HEK293 (cell line): ENCODE measurements around the gene CCDC24.

ENCODE experiments used
- CTCF ChIA-PET: fragments of 350-600 bp; formaldehyde crosslinking; extraction: SDS; loops from one replicate; lab custom pipeline; 2021; ENCODE audit warnings: antibody characterized with exemption; lab: Yijun Ruan, JAX
- POLR2A ChIA-PET: fragments of 300-600 bp; formaldehyde crosslinking; extraction: SDS; loops from one replicate; lab custom pipeline; 2020; ENCODE audit warnings: antibody characterized with exemption, inconsistent platforms; lab: Yijun Ruan, JAX
- H3K27ac ChIP-seq: fragments of 200-500 bp; sonication (Bioruptor generic); 2 replicates; pipeline ENCODE4 v1.5.1; 2014; ENCODE audit warnings: low read depth, low read length, control low read depth, inconsistent platforms; ENCODE audit errors: extremely low read depth
- H3K36me3 ChIP-seq, 2 experiments: fragments of 200-500 bp in 1 of 2; sonication (Bioruptor generic) in 1 of 2; 1 replicate in 1 of 2; 2 replicates in 1 of 2; pipeline ENCODE4 v1.5.1; 2014 to 2017; ENCODE audit warnings: inconsistent platforms in 2 of 2, low read length in 2 of 2; ENCODE audit not compliant: control insufficient read depth in 2 of 2, insufficient read depth in 1 of 2
- H3K4me1 ChIP-seq: fragments of 200-500 bp; sonication (Bioruptor generic); 2 replicates; pipeline ENCODE4 v1.5.1; 2014; ENCODE audit warnings: mild to moderate bottlenecking, low read length, inconsistent platforms; ENCODE audit not compliant: control insufficient read depth, insufficient read depth
- H3K4me3 ChIP-seq: 2 replicates; pipeline ENCODE4 v1.5.1; 2011; ENCODE audit warnings: low read depth, mild to moderate bottlenecking, control low read depth, low read length, moderate library complexity
- H3K9me3 ChIP-seq: fragments of 200-500 bp; sonication (Bioruptor generic); 2 replicates; pipeline ENCODE4 v1.5.1; 2014; ENCODE audit warnings: low read depth, low read length, inconsistent platforms; ENCODE audit not compliant: control insufficient read depth, insufficient read depth
- PATZ1 ChIP-seq: fragments of 450-650 bp; formaldehyde crosslinking; IDR thresholded peaks from 2 replicates; pipeline ENCODE4 v1.5.1; 2016; ENCODE audit warnings: missing biosample characterization, missing genetic modification characterization
- SCRT2 ChIP-seq: fragments of 450-650 bp; formaldehyde crosslinking; IDR thresholded peaks from 2 replicates; pipeline ENCODE4 v1.5.1; 2016; ENCODE audit warnings: missing biosample characterization, missing genetic modification characterization
- SP3 ChIP-seq: fragments of 450-650 bp; formaldehyde crosslinking; IDR thresholded peaks from 2 replicates; pipeline ENCODE4 v1.5.1; 2016; ENCODE audit warnings: missing biosample characterization, missing genetic modification characterization
- YY2 ChIP-seq: fragments of 450-650 bp; formaldehyde crosslinking; IDR thresholded peaks from 2 replicates; pipeline ENCODE4 v1.5.1; 2016; ENCODE audit warnings: missing biosample characterization, missing genetic modification characterization
- ZBTB20 ChIP-seq: fragments of 450-650 bp; formaldehyde crosslinking; IDR thresholded peaks from 2 replicates; pipeline ENCODE4 v1.5.1; 2016; ENCODE audit warnings: missing biosample characterization, missing genetic modification characterization
- ZBTB48 ChIP-seq: fragments of 450-650 bp; formaldehyde crosslinking; IDR thresholded peaks from 2 replicates; pipeline ENCODE4 v1.5.1; 2016; ENCODE audit warnings: missing biosample characterization, missing genetic modification characterization
- ZFHX2 ChIP-seq: fragments of 450-650 bp; formaldehyde crosslinking; conservative IDR thresholded peaks from 2 replicates; pipeline ENCODE4 v1.5.1; 2016; ENCODE audit warnings: missing biosample characterization, missing genetic modification characterization
- ZNF16 ChIP-seq: fragments of 450-650 bp; formaldehyde crosslinking; IDR thresholded peaks from 2 replicates; pipeline ENCODE4 v1.5.1; 2016; ENCODE audit warnings: low read depth, missing biosample characterization, missing genetic modification characterization
- ZNF292 ChIP-seq: fragments of 450-650 bp; formaldehyde crosslinking; IDR thresholded peaks from 2 replicates; pipeline ENCODE4 v1.5.1; 2016; ENCODE audit warnings: low read depth, missing biosample characterization, missing genetic modification characterization, borderline replicate concordance
- ZNF366 ChIP-seq: fragments of 450-650 bp; formaldehyde crosslinking; conservative IDR thresholded peaks from 2 replicates; pipeline ENCODE4 v1.5.1; 2016; ENCODE audit warnings: missing biosample characterization, missing genetic modification characterization
- ZNF398 ChIP-seq: fragments of 450-650 bp; formaldehyde crosslinking; IDR thresholded peaks from 2 replicates; pipeline ENCODE4 v1.5.1; 2017; ENCODE audit warnings: missing biosample characterization, missing genetic modification characterization
- ZNF549 ChIP-seq: fragments of 450-650 bp; IDR thresholded peaks from 2 replicates; pipeline ENCODE4 v1.5.1; 2018; ENCODE audit warnings: missing biosample characterization, missing genetic modification characterization, mild to moderate bottlenecking, inconsistent platforms, moderate library complexity
- ZNF670 ChIP-seq: fragments of 450-650 bp; formaldehyde crosslinking; IDR thresholded peaks from 2 replicates; pipeline ENCODE4 v1.5.1; 2016; ENCODE audit warnings: missing biosample characterization, missing genetic modification characterization, low read depth
- ZNF791 ChIP-seq: fragments of 450-650 bp; formaldehyde crosslinking; IDR thresholded peaks from 2 replicates; pipeline ENCODE4 v1.5.1; 2016; ENCODE audit warnings: missing biosample characterization, missing genetic modification characterization
- TF ChIP-seq, protein P1 (sequence below): fragments of 450-650 bp; formaldehyde crosslinking; IDR thresholded peaks from 2 replicates; pipeline ENCODE4 v1.5.1; 2017; ENCODE audit warnings: missing biosample characterization, missing genetic modification characterization
- TF ChIP-seq, protein P2 (sequence below): fragments of 450-650 bp; formaldehyde crosslinking; IDR thresholded peaks from 2 replicates; pipeline ENCODE4; 2016; ENCODE audit warnings: missing biosample characterization, missing genetic modification characterization
- TF ChIP-seq, protein P3 (sequence below): fragments of 450-650 bp; formaldehyde crosslinking; IDR thresholded peaks from 2 replicates; pipeline ENCODE4 v1.5.1; 2017; ENCODE audit warnings: missing biosample characterization, missing genetic modification characterization
- TF ChIP-seq, protein P4 (sequence below): fragments of 450-650 bp; formaldehyde crosslinking; IDR thresholded peaks from 2 replicates; pipeline ENCODE4 v1.5.1; 2016; ENCODE audit warnings: missing biosample characterization, missing genetic modification characterization
- TF ChIP-seq, protein P5 (sequence below): fragments of 450-650 bp; formaldehyde crosslinking; IDR thresholded peaks from 2 replicates; pipeline ENCODE4 v1.5.1; 2017; ENCODE audit warnings: missing biosample characterization, mild to moderate bottlenecking, missing genetic modification characterization, moderate library complexity

Gene CCDC24

DNA sequence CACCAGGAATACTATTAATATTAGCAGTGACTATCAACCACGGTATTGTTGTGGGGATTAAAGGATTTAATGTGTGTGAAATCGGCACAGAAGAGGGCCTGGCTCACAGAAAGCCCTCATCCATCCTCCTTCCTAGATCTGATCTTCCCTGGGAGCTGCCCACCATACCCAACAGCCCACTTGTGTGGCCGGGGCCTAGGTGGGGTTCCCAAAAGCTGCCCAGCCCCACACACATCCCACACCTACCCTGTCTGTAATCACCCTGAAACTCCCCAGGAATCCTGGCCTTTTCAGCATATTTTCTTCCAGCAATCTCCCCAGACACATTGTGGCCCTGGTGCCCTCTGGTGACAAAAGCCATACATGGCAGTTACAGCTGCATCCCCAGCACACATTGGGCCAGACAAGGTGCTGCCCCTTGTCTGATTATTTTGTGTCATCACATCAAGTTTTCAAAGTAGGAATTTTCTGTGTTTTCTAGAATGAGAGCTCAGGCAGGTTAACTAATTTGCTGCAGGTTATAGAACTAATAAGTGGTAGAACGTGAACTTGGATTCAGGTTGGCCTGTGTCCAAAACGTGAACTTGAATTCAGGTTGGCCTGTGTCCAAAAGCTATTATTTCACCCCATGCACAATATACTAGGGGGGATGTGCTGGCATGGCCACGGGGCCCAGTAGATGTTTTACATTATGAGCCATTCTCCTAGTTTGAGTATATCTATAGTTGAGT is 45.2 kb downstream of the CCDC24 start (continued):
- no peak for TF ChIP-seq ZBTB48 (tag by site-specific recombination)
- TF ChIP-seq, protein P1, sequence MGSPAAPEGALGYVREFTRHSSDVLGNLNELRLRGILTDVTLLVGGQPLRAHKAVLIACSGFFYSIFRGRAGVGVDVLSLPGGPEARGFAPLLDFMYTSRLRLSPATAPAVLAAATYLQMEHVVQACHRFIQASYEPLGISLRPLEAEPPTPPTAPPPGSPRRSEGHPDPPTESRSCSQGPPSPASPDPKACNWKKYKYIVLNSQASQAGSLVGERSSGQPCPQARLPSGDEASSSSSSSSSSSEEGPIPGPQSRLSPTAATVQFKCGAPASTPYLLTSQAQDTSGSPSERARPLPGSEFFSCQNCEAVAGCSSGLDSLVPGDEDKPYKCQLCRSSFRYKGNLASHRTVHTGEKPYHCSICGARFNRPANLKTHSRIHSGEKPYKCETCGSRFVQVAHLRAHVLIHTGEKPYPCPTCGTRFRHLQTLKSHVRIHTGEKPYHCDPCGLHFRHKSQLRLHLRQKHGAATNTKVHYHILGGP (tag by site-specific recombination) = no peak

GRCh38 chr1:44037154-44037553 is 45.8 kb downstream of the CCDC24 start:
- CTCF ChIA-PET = interaction anchor here (0.6 to 7.8 kb wide), 25 partner anchors 10 to 560 kb away, joined by 3 to 110 read pairs (median 6); partner anchors contain the start of gene IPO13
- H3K4me3 ChIP-seq = no peak overlapping the region

More at GRCh38 chr1:44037154-44037553, 45.8 kb downstream of the CCDC24 start:
- POLR2A ChIA-PET = interaction anchor here (0.8 to 1.8 kb wide), 6 partner anchors 26 to 387 kb away, joined by 3 to 9 read pairs (median 4); partner anchors contain the start of gene KDM4A
- TF ChIP-seq ZFHX2 (peak; percentile 20; the same call in 1 of the 2 replicates), ZBTB48 (tag by site-specific recombination) (0 out of 2 replicates have a peak, but pooled peaks have one; percentile 33), YY2 (tag by site-specific recombination) (0 out of 2 replicates have a peak, but pooled peaks have one; percentile 57), ZBTB20 (tag by site-specific recombination) (0 out of 2 replicates have a peak, but pooled peaks have one; percentile 32), PATZ1 (tag by site-specific recombination) (0 out of 2 replicates have a peak, but pooled peaks have one; percentile 9), ZNF366 (tag by site-specific recombination) (no peak), SP3 (tag by site-specific recombination) (no peak), ZNF398 (peak; percentile 58; the same call in 1 of the 2 replicates), SCRT2 (tag by site-specific recombination) (no peak), ZNF292 (tag by site-specific recombination) (no peak), ZNF16 (tag by site-specific recombination) (no peak), ZNF670 (tag by site-specific recombination) (no peak), ZNF549 (tag by site-specific recombination) (no peak), ZNF791 (tag by site-specific recombination) (0 out of 2 replicates have a peak, but pooled peaks have one; percentile 15)
- TF ChIP-seq, protein P2, sequence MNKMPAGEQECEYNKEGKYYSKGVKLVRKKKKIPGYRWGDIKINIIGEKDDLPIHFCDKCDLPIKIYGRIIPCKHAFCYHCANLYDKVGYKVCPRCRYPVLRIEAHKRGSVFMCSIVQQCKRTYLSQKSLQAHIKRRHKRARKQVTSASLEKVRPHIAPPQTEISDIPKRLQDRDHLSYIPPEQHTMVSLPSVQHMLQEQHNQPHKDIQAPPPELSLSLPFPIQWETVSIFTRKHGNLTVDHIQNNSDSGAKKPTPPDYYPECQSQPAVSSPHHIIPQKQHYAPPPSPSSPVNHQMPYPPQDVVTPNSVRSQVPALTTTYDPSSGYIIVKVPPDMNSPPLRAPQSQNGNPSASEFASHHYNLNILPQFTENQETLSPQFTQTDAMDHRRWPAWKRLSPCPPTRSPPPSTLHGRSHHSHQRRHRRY (tag by site-specific recombination) = peak; percentile 62; the same call in 1 of the 2 replicates
- TF ChIP-seq, protein P3, sequence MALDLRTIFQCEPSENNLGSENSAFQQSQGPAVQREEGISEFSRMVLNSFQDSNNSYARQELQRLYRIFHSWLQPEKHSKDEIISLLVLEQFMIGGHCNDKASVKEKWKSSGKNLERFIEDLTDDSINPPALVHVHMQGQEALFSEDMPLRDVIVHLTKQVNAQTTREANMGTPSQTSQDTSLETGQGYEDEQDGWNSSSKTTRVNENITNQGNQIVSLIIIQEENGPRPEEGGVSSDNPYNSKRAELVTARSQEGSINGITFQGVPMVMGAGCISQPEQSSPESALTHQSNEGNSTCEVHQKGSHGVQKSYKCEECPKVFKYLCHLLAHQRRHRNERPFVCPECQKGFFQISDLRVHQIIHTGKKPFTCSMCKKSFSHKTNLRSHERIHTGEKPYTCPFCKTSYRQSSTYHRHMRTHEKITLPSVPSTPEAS (tag by site-specific recombination) = 0 out of 2 replicates have a peak, but pooled peaks have one; percentile 38
- TF ChIP-seq, protein P4, sequence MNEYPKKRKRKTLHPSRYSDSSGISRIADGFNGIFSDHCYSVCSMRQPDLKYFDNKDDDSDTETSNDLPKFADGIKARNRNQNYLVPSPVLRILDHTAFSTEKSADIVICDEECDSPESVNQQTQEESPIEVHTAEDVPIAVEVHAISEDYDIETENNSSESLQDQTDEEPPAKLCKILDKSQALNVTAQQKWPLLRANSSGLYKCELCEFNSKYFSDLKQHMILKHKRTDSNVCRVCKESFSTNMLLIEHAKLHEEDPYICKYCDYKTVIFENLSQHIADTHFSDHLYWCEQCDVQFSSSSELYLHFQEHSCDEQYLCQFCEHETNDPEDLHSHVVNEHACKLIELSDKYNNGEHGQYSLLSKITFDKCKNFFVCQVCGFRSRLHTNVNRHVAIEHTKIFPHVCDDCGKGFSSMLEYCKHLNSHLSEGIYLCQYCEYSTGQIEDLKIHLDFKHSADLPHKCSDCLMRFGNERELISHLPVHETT (tag by site-specific recombination) = no peak
- TF ChIP-seq, protein P5, sequence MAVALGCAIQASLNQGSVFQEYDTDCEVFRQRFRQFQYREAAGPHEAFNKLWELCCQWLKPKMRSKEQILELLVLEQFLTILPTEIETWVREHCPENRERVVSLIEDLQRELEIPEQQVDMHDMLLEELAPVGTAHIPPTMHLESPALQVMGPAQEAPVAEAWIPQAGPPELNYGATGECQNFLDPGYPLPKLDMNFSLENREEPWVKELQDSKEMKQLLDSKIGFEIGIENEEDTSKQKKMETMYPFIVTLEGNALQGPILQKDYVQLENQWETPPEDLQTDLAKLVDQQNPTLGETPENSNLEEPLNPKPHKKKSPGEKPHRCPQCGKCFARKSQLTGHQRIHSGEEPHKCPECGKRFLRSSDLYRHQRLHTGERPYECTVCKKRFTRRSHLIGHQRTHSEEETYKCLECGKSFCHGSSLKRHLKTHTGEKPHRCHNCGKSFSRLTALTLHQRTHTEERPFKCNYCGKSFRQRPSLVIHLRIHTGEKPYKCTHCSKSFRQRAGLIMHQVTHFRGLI (tag by site-specific recombination) = peak; percentile 86
- H3K9me3 ChIP-seq = no peaks in the 10 kb centered on the region
- no peaks in the 10 kb centered on the region for H3K36me3 ChIP-seq
- no peak overlapping the region; the same call in 1 of the 2 replicates for H3K27ac ChIP-seq
- no peaks in the 10 kb centered on the region for H3K4me1 ChIP-seq
